ENCODE data around the gene KCNH5.

KCNH5 gene

DNA sequence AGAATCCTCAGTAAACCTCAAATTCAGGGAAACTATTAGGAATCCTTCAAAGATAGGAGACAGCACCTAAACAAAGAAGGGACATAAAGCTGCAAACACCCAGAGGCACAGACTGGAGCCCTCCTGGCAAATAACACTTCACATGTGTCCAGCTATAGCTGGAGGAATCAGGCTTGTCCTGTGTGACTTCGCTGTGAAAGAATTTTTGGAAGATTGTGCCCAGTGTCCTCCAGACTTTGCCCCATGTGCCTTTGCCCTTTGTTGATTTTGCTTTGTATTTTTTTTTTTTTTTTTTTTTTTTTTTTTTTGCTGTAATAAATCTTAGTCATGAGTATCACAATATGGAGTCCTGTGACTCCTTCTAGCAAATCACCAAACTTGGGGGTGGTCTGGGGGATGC, 136.8 kb downstream of the KCNH5 start:
- H3K4me3 ChIP-seq (ENCODE audit: low read depth, low read length) = no peak overlapping the region
- TF ChIP-seq, protein P1, sequence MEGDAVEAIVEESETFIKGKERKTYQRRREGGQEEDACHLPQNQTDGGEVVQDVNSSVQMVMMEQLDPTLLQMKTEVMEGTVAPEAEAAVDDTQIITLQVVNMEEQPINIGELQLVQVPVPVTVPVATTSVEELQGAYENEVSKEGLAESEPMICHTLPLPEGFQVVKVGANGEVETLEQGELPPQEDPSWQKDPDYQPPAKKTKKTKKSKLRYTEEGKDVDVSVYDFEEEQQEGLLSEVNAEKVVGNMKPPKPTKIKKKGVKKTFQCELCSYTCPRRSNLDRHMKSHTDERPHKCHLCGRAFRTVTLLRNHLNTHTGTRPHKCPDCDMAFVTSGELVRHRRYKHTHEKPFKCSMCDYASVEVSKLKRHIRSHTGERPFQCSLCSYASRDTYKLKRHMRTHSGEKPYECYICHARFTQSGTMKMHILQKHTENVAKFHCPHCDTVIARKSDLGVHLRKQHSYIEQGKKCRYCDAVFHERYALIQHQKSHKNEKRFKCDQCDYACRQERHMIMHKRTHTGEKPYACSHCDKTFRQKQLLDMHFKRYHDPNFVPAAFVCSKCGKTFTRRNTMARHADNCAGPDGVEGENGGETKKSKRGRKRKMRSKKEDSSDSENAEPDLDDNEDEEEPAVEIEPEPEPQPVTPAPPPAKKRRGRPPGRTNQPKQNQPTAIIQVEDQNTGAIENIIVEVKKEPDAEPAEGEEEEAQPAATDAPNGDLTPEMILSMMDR (conservative IDR thresholded peaks at IDR 0.05; ENCODE audit: low read depth, low read length) = no peak
- no peak for DNase-seq (ENCODE audit: low read depth)

DNA sequence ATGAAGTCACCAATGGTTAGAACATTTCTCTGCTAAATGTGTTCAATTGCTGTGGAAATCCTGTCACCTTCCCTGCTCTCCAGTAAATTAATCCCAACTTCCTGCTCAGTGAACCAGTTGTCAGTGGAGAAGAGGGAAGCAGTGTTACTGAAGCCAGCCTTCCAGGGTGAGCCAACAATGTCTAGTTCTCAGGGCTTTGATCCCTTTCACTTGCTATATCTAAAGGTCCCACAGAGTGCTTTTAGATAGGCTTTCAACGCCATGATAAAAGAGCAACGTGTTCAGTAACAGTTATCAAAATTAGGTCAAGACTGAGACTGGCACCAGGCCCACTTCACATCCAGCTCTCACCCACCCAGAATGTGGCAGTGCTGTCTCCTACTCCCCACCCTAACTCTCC, 139.7 kb downstream of the KCNH5 start:
- DNase-seq (ENCODE audit: low read depth) = no peak
- TF ChIP-seq, protein P1 (conservative IDR thresholded peaks at IDR 0.05; ENCODE audit: low read depth, low read length) = no peak
- H3K4me3 ChIP-seq (ENCODE audit: low read depth, low read length) = no peak overlapping the region

DNA sequence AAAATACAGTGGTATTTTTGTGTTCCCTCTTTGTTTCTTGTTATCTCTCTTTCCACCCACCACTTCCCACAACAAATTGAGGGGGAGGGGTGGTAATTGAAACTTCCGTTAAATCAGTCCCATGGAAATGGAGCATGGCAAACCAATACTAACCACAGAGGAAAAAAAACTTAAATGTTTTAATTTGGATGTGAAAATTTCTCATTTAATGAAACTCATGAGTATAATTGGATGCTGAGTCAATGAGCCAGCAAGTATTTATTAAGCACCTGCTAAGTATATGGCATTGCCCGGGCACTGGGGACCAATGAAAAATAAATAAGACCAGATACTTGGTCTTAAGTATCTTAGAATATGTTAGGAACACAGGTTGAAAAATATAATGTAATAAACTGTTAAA, 147.5 kb downstream of the KCNH5 start:
- TF ChIP-seq, protein P1 (conservative IDR thresholded peaks at IDR 0.05; ENCODE audit: low read depth, low read length) = no peak

DNA sequence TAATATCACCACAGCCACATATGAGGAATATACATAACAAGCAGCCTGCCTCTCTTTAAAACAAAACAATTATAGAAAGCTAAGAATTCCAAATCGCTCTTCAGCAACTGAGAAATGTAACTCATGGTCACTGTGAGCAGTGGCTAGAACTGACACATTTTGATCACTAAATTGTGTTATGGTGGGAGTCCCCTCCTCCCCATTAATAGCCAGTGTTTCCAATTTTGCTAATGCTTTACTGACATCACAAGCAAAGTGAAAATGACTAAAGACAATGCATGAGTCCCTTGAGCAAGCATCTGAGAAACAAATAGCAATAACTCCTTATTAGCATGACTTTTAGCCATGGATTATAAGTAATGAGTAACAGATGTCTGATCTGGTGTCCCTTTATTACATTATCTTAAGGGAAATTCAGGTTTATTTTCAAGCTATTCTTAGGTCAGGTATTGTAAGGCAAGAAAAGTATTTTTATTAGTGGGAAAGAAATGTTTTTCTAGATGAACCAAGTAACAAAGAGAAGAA, 148.3 kb downstream of the KCNH5 start:
- H3K4me3 ChIP-seq (ENCODE audit: low read depth, low read length) = no peak overlapping the region
- TF ChIP-seq, protein P1 (conservative IDR thresholded peaks at IDR 0.05; ENCODE audit: low read depth, low read length) = no peak
- no peak for DNase-seq (ENCODE audit: low read depth)

More for the DNA sequence above, 147.5 kb downstream of the KCNH5 start:
- no peak for DNase-seq (ENCODE audit: low read depth)
- no peak overlapping the region for H3K4me3 ChIP-seq (ENCODE audit: low read depth, low read length)

DNA sequence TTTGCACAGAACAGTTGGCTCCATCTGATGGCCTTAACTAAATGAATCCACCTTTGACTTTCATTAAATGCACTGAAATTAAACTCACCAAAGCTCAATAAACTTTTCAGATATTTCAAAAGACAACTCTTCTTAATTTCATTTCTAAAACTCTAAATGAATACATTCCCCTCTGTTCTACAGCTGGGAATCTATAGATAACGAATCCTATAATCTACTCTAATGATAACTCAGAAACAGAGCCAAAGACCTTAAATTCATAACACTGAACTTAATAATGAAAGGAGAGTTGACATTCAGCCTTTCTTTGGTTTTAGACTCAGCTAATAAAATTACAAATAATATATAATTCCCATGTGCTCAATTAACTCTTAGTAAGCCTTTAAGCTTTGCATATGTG, 150.5 kb downstream of the KCNH5 start:
- DNase-seq (ENCODE audit: low read depth) = no peak
- TF ChIP-seq, protein P1 (conservative IDR thresholded peaks at IDR 0.05; ENCODE audit: low read depth, low read length) = no peak
- H3K4me3 ChIP-seq (ENCODE audit: low read depth, low read length) = no peak overlapping the region

DNA sequence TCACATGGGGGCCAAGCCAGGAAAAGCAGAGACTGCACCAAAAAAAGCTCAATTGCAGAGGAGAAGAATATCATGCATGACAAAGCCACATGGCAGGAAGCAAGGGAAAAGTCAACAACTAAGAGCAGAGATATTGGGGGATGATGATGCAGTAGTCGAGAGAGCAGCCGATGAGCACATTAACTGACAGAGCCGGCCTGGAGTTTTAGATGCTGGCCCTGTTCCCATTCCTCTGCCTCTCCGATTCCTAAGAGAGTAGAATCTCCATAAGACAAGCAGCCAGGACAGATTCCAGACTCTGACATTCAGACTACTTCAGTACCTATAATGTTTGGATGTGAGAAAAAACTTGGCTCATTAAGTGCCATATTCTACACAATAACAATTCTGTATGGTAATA, 155.9 kb downstream of the KCNH5 start:
- TF ChIP-seq, protein P1 (conservative IDR thresholded peaks at IDR 0.05; ENCODE audit: low read depth, low read length) = no peak
- H3K4me3 ChIP-seq (ENCODE audit: low read depth, low read length) = no peak overlapping the region
- DNase-seq (ENCODE audit: low read depth) = no peak

DNA sequence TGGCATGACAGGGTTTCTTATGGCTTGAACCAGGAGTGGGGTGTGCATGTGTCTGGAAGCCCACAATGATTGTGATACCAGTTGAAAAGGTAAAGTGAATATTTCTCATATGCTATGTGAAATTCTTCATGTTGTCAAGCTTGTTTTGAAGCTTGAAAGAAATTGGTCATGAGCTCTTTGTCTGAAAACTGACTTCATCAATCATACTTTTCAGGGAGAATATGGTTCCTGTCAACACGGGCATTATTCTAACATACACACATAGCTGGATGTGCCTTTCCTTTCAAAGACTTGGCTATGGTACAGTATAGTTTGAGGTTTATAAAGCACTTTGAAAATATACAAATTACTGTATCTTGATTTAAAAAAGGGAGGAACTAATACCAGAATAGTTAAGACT, 158.8 kb downstream of the KCNH5 start:
- TF ChIP-seq, protein P1 (conservative IDR thresholded peaks at IDR 0.05; ENCODE audit: low read depth, low read length) = no peak
- no peak for DNase-seq (ENCODE audit: low read depth)
- H3K4me3 ChIP-seq (ENCODE audit: low read depth, low read length) = no peak overlapping the region
